Omental fat pad (tissue), 4 donors: Measurements from ENCODE around the gene PKIG. TPM values are rescaled to one million over a fixed set of nuclear protein-coding genes. Genes with fewer than 3 reads are reported as not detected.

Experiments
- ATAC-seq: fragments of 150-250 bp; one replicate; pipeline ENCODE4 v1.9.1; 2016; ENCODE audit warnings: mild to moderate bottlenecking, moderate library complexity; ENCODE audit not compliant: low FRiP score
- DNase-seq: peaks from one replicate; pipeline ENCODE4 v3.0.0-alpha.2; 2019; ENCODE audit warnings: low spot score
- total RNA-seq, 4 donors: library from RNA; depleted of rRNA; stranded (reverse); fragments of >200 nt; gene quantifications; one replicate each; pipeline ENCODE4 v1.1.0, GENCODE V29; 2016
- TF ChIP-seq, protein P1 (sequence below), 3 donors: fragments of 450-650 bp; IDR thresholded peaks; one replicate each; pipeline ENCODE4 v1.5.1; 2016 to 2017; ENCODE audit warnings: antibody characterized with exemption in 3 of 3, mild to moderate bottlenecking in 3 of 3, moderate library complexity in 2 of 3

PKIG gene
- total RNA-seq, 4 donors from 2014 or later = 90.8 to 133 (median 118) TPM

DNA sequence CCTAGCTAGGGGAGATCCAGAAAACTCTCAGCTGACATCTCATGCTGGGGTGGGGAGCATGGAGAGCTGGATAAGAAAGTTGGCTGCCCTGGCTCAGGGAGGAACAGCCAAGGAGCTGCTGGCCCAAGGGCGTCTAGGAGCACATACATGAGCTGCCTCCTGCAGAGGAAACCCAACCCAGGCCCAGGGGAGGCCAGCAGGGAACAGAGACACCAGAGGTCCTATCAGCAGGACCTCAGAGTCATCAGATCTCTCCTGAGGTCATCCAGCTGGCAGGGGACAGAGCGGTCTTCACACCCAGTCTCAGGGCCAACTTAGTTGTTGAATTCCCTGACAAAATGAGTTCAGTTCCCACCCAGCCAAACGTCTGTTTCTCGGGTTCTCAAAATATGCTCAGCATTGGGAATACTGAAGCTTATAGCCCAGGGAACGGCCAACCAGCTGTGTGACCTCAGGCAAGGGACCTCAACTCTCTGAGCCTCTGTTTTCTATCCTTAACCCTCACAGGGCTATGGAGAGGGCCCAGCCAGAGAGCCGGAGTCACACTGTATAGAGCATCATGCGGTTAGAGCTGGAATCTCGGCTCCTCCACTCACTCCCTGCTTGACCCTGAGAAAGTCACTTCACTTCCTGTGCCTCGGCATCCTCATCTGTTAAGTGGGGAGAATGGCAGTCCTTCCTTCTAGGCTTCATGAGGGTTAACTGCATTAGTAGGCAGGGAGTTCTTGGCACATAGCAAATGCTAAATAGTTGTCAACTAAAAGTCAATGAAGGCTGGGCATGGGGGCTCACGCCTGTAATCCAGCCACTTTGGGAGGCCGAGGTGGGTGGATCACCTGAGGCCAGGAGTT lies 55.4 kb downstream of the PKIG start:
- TF ChIP-seq, protein P1, sequence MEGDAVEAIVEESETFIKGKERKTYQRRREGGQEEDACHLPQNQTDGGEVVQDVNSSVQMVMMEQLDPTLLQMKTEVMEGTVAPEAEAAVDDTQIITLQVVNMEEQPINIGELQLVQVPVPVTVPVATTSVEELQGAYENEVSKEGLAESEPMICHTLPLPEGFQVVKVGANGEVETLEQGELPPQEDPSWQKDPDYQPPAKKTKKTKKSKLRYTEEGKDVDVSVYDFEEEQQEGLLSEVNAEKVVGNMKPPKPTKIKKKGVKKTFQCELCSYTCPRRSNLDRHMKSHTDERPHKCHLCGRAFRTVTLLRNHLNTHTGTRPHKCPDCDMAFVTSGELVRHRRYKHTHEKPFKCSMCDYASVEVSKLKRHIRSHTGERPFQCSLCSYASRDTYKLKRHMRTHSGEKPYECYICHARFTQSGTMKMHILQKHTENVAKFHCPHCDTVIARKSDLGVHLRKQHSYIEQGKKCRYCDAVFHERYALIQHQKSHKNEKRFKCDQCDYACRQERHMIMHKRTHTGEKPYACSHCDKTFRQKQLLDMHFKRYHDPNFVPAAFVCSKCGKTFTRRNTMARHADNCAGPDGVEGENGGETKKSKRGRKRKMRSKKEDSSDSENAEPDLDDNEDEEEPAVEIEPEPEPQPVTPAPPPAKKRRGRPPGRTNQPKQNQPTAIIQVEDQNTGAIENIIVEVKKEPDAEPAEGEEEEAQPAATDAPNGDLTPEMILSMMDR (IDR thresholded peaks at IDR 0.05) = no peak
- DNase-seq (no peak), ATAC-seq (no peak)

- DNase-seq (no peak), ATAC-seq (no peak)
- TF ChIP-seq, protein P1 (IDR thresholded peaks at IDR 0.05) = no peak
Measured at GRCh38 chr20:44640522-44640921, 58.1 kb downstream of the PKIG start.

DNA sequence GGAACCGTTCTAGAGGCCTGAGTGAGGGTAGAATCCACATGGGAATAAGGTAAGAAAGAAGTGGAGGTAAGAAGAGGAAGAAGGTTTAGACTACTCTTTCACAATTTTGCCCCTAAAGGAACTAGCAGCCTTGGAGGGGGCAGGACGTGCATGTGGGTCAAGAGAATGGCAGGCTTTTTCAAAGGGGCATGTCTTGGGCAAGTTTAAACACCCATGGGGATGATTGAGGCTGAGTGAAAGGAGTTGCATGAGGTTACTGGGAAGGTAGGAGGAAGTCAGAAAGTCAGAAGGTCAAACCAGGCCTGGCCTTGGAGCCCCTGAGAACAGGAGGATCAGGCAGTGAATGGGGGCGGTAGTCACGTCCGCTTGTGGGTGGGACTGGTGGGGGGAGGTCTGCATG lies 58.9 kb downstream of the PKIG start:
- TF ChIP-seq, protein P1 (IDR thresholded peaks at IDR 0.05) = no peak
- DNase-seq = no peak
- no peak for ATAC-seq

DNA sequence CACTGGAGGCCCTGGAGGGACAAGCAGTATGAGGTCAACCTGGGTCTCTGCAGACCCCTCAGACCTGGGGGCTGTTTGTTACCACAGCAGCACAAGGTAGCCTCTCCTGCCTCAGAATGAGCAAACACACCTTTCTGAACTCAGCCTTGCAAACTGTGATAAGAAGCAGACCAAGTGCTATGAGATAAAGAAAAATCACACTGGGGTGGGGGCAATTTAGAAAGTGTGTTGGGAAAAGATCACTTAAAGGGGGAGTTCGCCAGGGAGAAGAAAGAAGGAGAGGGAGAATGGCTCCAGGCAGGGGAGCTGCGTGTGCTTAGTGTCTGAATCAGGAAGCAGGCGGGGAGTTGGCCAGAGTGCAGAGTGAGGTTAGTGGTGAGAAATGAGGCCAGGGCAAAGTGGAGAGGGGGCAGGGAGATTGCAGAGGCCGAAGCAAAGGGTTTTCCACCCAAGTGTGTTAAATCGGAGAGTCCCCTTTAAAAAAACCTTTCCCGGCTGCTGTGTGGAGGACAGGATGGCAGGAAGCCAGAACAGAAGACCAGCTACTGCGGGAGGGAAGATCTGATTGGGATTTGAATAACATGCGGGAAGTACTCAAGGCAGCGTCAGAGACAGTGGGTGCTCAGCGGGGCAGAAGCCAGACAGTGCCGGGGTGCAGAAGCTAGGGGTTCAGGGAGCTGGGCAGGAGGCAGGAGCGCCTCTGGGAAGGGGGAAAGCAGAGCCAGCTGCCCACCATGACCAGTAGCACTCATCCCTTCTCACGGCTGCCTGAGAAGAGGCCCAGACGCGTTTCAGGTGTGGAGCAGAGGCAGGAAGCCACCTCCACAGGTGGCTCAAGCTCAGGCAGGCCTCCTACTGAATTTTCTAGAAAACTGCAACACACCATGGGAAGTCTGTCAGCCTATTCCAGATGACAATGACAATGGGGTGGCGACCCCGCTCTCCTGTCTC lies 60.1 kb downstream of the PKIG start:
- ATAC-seq (peak; percentile 69), DNase-seq (peak; percentile 48)

DNA sequence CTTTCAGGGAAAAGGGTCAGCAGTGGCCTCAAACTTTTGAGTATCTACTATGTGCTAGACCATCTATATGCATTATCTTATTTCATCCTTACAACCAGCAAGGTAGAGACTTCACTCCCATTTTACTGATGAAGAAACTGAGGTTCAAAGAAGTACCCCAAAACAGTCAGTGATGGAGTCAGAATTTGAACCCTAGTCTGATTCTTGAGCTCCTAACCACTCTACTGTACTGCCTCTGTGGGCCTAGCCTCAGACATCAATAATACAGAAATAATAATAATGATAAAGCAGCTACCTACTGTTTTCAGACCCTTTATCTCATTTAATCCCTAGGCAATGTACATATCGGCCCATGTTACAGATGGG lies 60.8 kb downstream of the PKIG start:
- no peak for ATAC-seq
- TF ChIP-seq, protein P1 (IDR thresholded peaks at IDR 0.05) = no peak
- no peak for DNase-seq

More for the DNA sequence above, 60.1 kb downstream of the PKIG start:
- TF ChIP-seq, protein P1 (IDR thresholded peaks at IDR 0.05) = no peak

DNA sequence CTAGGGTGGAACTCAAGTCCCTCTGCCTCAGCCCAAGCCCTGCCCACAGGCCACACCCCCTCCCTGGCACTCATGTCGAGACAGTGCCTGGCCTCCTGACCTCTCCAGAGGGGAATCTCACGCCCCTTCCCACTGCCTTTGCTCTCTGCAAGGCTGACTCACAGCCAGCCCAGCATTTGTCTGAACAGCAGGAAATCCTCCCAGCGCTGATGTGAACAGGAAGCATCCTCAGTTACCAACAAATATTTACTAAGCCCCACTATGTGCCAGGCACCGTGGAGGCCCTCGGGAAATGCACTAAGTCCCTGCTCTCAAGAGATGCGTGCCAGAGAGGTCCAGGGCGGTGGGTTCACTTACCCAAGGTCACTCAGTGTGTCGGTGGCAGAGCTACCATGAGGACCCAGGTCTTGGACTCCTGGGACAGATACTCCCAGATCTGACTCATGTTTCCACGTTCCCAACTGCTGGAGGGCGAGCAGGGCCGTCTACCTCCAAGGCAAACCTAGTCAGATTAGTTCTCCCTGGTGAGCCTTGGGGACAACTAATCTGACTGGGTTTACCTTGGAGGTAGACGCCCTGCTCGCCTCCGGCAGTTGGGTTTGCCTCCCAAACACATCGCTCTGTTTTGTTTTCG lies 61.3 kb downstream of the PKIG start:
- TF ChIP-seq, protein P1 (IDR thresholded peaks at IDR 0.05) = no peak
- ATAC-seq (peak; percentile 73), DNase-seq (no peak)
